ENCODE measurements around the gene TFDP1.

The TFDP1 gene

GRCh38 chr13:113636266-113636963 is 51.9 kb downstream of the TFDP1 start:
- DNase-seq = no peak

- DNase-seq = no peak
Measured at GRCh38 chr13:113637262-113638160, 53.0 kb downstream of the TFDP1 start.

GRCh38 chr13:113638173-113638746 is 53.7 kb downstream of the TFDP1 start:
- no peak for DNase-seq

- DNase-seq = no peak
Measured at GRCh38 chr13:113638806-113639205, 54.3 kb downstream of the TFDP1 start.

- DNase-seq = no peak
Measured at GRCh38 chr13:113639616-113640262, 55.2 kb downstream of the TFDP1 start.

- DNase-seq = no peak
Measured at GRCh38 chr13:113641426-113641825, 56.9 kb downstream of the TFDP1 start.

- no peak for DNase-seq
Measured at GRCh38 chr13:113642563-113642962, 58.0 kb downstream of the TFDP1 start.

GRCh38 chr13:113643593-113643992 is 59.0 kb downstream of the TFDP1 start:
- no peak for DNase-seq

GRCh38 chr13:113644800-113645199 is 60.2 kb downstream of the TFDP1 start:
- no peak for DNase-seq

GRCh38 chr13:113645329-113645728 is 60.8 kb downstream of the TFDP1 start:
- DNase-seq = no peak

GRCh38 chr13:113646376-113646775 is 61.8 kb downstream of the TFDP1 start:
- no peak for DNase-seq

- DNase-seq = no peak
Measured at GRCh38 chr13:113646921-113647340, 62.4 kb downstream of the TFDP1 start.

GRCh38 chr13:113647351-113648215 is 63.0 kb downstream of the TFDP1 start:
- peak; percentile 63 for DNase-seq

- no peak for DNase-seq
Measured at GRCh38 chr13:113648216-113648610, 63.7 kb downstream of the TFDP1 start.

- no peak for DNase-seq
Measured at GRCh38 chr13:113649212-113649611, 64.7 kb downstream of the TFDP1 start.

GRCh38 chr13:113650275-113650674 is 65.7 kb downstream of the TFDP1 start:
- DNase-seq = no peak

- no peak for DNase-seq
Measured at GRCh38 chr13:113650731-113651148, 66.2 kb downstream of the TFDP1 start.

- DNase-seq = no peak
Measured at GRCh38 chr13:113651511-113652403, 67.2 kb downstream of the TFDP1 start.

- DNase-seq = no peak
Measured at GRCh38 chr13:113652404-113653263, 68.1 kb downstream of the TFDP1 start.
